Measurements from ENCODE around the gene PGAP2.
A peak's percentile ranks its signal among the peaks of the same experiment; 100 is the strongest.

PGAP2 gene

GRCh38 chr11:3840870-3841425 lies 32.6 kb downstream of the PGAP2 start, which contains the start of gene RHOG:
RHOG (minus strand) TSS chr11:3840959; CDS start chr11:3828138, 12,821 bp downstream.
- H2AFZ ChIP-seq (ENCODE audit: low read depth, low read length) = peak within 1 kb of the TSS; percentile 91
- H3K36me3 ChIP-seq (ENCODE audit: insufficient read depth, low read length) = no peaks in the 10 kb centered on the region
- H3K27me3 ChIP-seq (ENCODE audit: insufficient read depth, low read length) = no peaks in the 10 kb centered on the region
- peaks cover 16% of the 10 kb centered on the region for H3K4me1 ChIP-seq (ENCODE audit: insufficient read depth, low read length)
- peak within 1 kb of the TSS; percentile 61 for H3K4me3 ChIP-seq (ENCODE audit: low read length)
- no peaks in the 10 kb centered on the region for H3K9me3 ChIP-seq (ENCODE audit: low read length)

GRCh38 chr11:3841426-3842350 lies 33.3 kb downstream of the PGAP2 start:
- Histone ChIP-seq H2AFZ (ENCODE audit: low read depth, low read length) (peak overlapping the region; percentile 91), H3K27me3 (ENCODE audit: insufficient read depth, low read length) (no peaks in the 10 kb centered on the region), H3K36me3 (ENCODE audit: insufficient read depth, low read length) (no peaks in the 10 kb centered on the region), H3K4me3 (ENCODE audit: low read length) (peak overlapping the region; percentile 61), H3K4me1 (ENCODE audit: insufficient read depth, low read length) (peaks cover 16% of the 10 kb centered on the region), H3K9me3 (ENCODE audit: low read length) (no peaks in the 10 kb centered on the region)

- H3K36me3 ChIP-seq (ENCODE audit: insufficient read depth, low read length) = no peaks in the 10 kb centered on the region
- H3K27me3 ChIP-seq (ENCODE audit: insufficient read depth, low read length) = no peaks in the 10 kb centered on the region
- H3K4me1 ChIP-seq (ENCODE audit: insufficient read depth, low read length) = peaks cover 10% of the 10 kb centered on the region
- no peaks in the 10 kb centered on the region for H3K9me3 ChIP-seq (ENCODE audit: low read length)
- no peak overlapping the region for H3K4me3 ChIP-seq (ENCODE audit: low read length)
- H2AFZ ChIP-seq (ENCODE audit: low read depth, low read length) = no peak overlapping the region
Measured at GRCh38 chr11:3843326-3843725, 35.0 kb downstream of the PGAP2 start.

- Histone ChIP-seq H3K4me1 (ENCODE audit: insufficient read depth, low read length) (peaks cover 2% of the 10 kb centered on the region), H3K9me3 (ENCODE audit: low read length) (no peaks in the 10 kb centered on the region), H2AFZ (ENCODE audit: low read depth, low read length) (no peak overlapping the region), H3K36me3 (ENCODE audit: insufficient read depth, low read length) (no peaks in the 10 kb centered on the region), H3K27me3 (ENCODE audit: insufficient read depth, low read length) (no peaks in the 10 kb centered on the region), H3K4me3 (ENCODE audit: low read length) (no peak overlapping the region)
Measured at GRCh38 chr11:3845246-3845645, 36.9 kb downstream of the PGAP2 start.

GRCh38 chr11:3845670-3846069 lies 37.3 kb downstream of the PGAP2 start:
- no peaks in the 10 kb centered on the region for H3K9me3 ChIP-seq (ENCODE audit: low read length)
- H2AFZ ChIP-seq (ENCODE audit: low read depth, low read length) = no peak overlapping the region
- H3K36me3 ChIP-seq (ENCODE audit: insufficient read depth, low read length) = no peaks in the 10 kb centered on the region
- no peaks in the 10 kb centered on the region for H3K27me3 ChIP-seq (ENCODE audit: insufficient read depth, low read length)
- H3K4me3 ChIP-seq (ENCODE audit: low read length) = no peak overlapping the region
- peaks cover 2% of the 10 kb centered on the region for H3K4me1 ChIP-seq (ENCODE audit: insufficient read depth, low read length)

GRCh38 chr11:3849297-3849874 lies 41.0 kb downstream of the PGAP2 start:
- H3K4me1 ChIP-seq (ENCODE audit: insufficient read depth, low read length) = peaks cover 2% of the 10 kb centered on the region
- H2AFZ ChIP-seq (ENCODE audit: low read depth, low read length) = no peak overlapping the region
- no peaks in the 10 kb centered on the region for H3K36me3 ChIP-seq (ENCODE audit: insufficient read depth, low read length)
- H3K4me3 ChIP-seq (ENCODE audit: low read length) = no peak overlapping the region
- no peaks in the 10 kb centered on the region for H3K27me3 ChIP-seq (ENCODE audit: insufficient read depth, low read length)
- H3K9me3 ChIP-seq (ENCODE audit: low read length) = no peaks in the 10 kb centered on the region

GRCh38 chr11:3853545-3853842 lies 45.1 kb downstream of the PGAP2 start:
- no peaks in the 10 kb centered on the region for H3K27me3 ChIP-seq (ENCODE audit: insufficient read depth, low read length)
- no peak overlapping the region for H3K4me3 ChIP-seq (ENCODE audit: low read length)
- H3K36me3 ChIP-seq (ENCODE audit: insufficient read depth, low read length) = no peaks in the 10 kb centered on the region
- H3K4me1 ChIP-seq (ENCODE audit: insufficient read depth, low read length) = peaks cover 15% of the 10 kb centered on the region
- H3K9me3 ChIP-seq (ENCODE audit: low read length) = no peaks in the 10 kb centered on the region
- H2AFZ ChIP-seq (ENCODE audit: low read depth, low read length) = no peak overlapping the region

GRCh38 chr11:3853899-3854659 lies 45.7 kb downstream of the PGAP2 start:
- H3K9me3 ChIP-seq (ENCODE audit: low read length) = no peaks in the 10 kb centered on the region
- no peaks in the 10 kb centered on the region for H3K27me3 ChIP-seq (ENCODE audit: insufficient read depth, low read length)
- peak overlapping the region; percentile 97 for H2AFZ ChIP-seq (ENCODE audit: low read depth, low read length)
- H3K36me3 ChIP-seq (ENCODE audit: insufficient read depth, low read length) = no peaks in the 10 kb centered on the region
- peak overlapping the region; percentile 94 for H3K4me3 ChIP-seq (ENCODE audit: low read length)
- peaks cover 19% of the 10 kb centered on the region for H3K4me1 ChIP-seq (ENCODE audit: insufficient read depth, low read length)

GRCh38 chr11:3854660-3854976 lies 46.3 kb downstream of the PGAP2 start:
- Histone ChIP-seq H3K4me1 (ENCODE audit: insufficient read depth, low read length) (peaks cover 19% of the 10 kb centered on the region), H3K36me3 (ENCODE audit: insufficient read depth, low read length) (no peaks in the 10 kb centered on the region), H3K27me3 (ENCODE audit: insufficient read depth, low read length) (no peaks in the 10 kb centered on the region), H3K9me3 (ENCODE audit: low read length) (no peaks in the 10 kb centered on the region), H2AFZ (ENCODE audit: low read depth, low read length) (peak overlapping the region; percentile 97), H3K4me3 (ENCODE audit: low read length) (peak overlapping the region; percentile 94)

- Histone ChIP-seq H3K4me1 (ENCODE audit: insufficient read depth, low read length) (peaks cover 19% of the 10 kb centered on the region), H3K36me3 (ENCODE audit: insufficient read depth, low read length) (no peaks in the 10 kb centered on the region), H2AFZ (ENCODE audit: low read depth, low read length) (peak within 1 kb of the TSS; percentile 97), H3K4me3 (ENCODE audit: low read length) (peak within 1 kb of the TSS; percentile 94), H3K9me3 (ENCODE audit: low read length) (no peaks in the 10 kb centered on the region), H3K27me3 (ENCODE audit: insufficient read depth, low read length) (no peaks in the 10 kb centered on the region)
Measured at GRCh38 chr11:3854977-3855807, 46.8 kb downstream of the PGAP2 start, which contains the start of gene STIM1. STIM1 (plus strand) TSS chr11:3855664; CDS start chr11:3856271, 607 bp downstream.

GRCh38 chr11:3855808-3856491 lies 47.6 kb downstream of the PGAP2 start:
- Histone ChIP-seq H3K9me3 (ENCODE audit: low read length) (no peaks in the 10 kb centered on the region), H3K27me3 (ENCODE audit: insufficient read depth, low read length) (no peaks in the 10 kb centered on the region), H3K4me3 (ENCODE audit: low read length) (peak overlapping the region; percentile 94), H3K36me3 (ENCODE audit: insufficient read depth, low read length) (no peaks in the 10 kb centered on the region), H2AFZ (ENCODE audit: low read depth, low read length) (peak overlapping the region; percentile 97), H3K4me1 (ENCODE audit: insufficient read depth, low read length) (peaks cover 19% of the 10 kb centered on the region)
